ENCODE data around the gene ZSWIM6.

The ZSWIM6 gene

DNA sequence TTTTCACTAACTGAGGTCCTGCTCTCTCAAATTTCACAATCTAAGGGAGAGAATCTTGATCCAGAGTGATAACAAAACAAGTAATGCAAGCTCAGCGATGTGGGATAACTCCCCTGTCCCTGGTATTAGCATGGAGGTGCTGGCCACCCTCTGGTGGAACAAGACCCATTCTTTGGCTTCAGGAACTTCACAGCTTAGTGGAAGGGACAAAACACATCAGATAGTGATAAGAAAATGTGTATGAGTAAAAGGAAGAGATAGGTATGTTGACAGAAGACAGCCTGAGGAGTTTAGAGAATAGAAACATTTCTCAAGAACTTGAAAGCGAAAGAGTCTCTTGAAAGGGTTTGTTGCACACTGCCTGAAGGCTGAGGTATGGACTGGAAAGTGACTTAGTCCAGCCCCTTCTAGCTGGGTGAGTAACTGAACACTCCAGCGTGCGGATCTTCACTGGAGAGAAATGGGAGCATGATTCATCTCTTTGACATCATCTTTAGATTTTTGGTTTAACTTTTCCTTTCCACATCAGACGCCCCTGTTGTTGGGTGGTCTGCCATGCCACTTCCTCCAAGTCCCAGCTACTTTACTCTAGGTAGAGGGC is 25.4 kb upstream of the ZSWIM6 start:
- Histone ChIP-seq H3K36me3 (ENCODE audit: control insufficient read depth, insufficient read depth, low read length) (no peaks in the 10 kb centered on the region), H3K9me3 (ENCODE audit: control insufficient read depth, low read length) (no peaks in the 10 kb centered on the region), H3K4me3 (ENCODE audit: insufficient read depth, low read depth, low read length, poor library complexity, severe bottlenecking) (no peak overlapping the region), H3K4me1 (ENCODE audit: control insufficient read depth, insufficient read depth, low read length, poor library complexity, severe bottlenecking) (no peaks in the 10 kb centered on the region), H3K27me3 (replicated peaks; ENCODE audit: control insufficient read depth, insufficient read depth, low read length, poor library complexity, severe bottlenecking) (no peaks in the 10 kb centered on the region), H3K27ac (ENCODE audit: insufficient read depth, low read length, poor library complexity, severe bottlenecking) (no peak overlapping the region)
- DNase-seq = no peak

DNA sequence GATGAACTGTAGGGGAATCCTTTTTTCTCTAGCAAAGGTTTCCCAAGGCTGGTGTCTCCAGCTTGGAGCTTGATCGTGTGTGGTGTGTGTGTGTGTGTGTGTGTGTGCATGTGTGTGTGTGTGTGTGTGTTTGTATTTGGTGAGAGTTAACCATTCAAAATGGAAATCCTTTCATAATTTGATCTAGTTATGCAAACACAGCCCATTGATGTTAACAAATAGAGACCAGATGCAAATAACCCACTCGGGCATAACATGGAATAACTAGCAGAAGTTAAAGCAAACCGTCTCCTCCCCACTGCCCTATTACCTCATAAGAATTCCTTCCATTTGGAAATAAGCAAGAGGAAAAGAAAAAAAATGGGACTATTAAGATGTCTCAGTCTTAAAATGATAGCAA is 24.9 kb upstream of the ZSWIM6 start:
- Histone ChIP-seq H3K9me3 (ENCODE audit: control insufficient read depth, low read length) (no peaks in the 10 kb centered on the region), H3K4me3 (ENCODE audit: insufficient read depth, low read depth, low read length, poor library complexity, severe bottlenecking) (no peak overlapping the region), H3K4me1 (ENCODE audit: control insufficient read depth, insufficient read depth, low read length, poor library complexity, severe bottlenecking) (no peaks in the 10 kb centered on the region), H3K27ac (ENCODE audit: insufficient read depth, low read length, poor library complexity, severe bottlenecking) (no peak overlapping the region), H3K27me3 (replicated peaks; ENCODE audit: control insufficient read depth, insufficient read depth, low read length, poor library complexity, severe bottlenecking) (no peaks in the 10 kb centered on the region), H3K36me3 (ENCODE audit: control insufficient read depth, insufficient read depth, low read length) (no peaks in the 10 kb centered on the region)
- no peak for DNase-seq

DNA sequence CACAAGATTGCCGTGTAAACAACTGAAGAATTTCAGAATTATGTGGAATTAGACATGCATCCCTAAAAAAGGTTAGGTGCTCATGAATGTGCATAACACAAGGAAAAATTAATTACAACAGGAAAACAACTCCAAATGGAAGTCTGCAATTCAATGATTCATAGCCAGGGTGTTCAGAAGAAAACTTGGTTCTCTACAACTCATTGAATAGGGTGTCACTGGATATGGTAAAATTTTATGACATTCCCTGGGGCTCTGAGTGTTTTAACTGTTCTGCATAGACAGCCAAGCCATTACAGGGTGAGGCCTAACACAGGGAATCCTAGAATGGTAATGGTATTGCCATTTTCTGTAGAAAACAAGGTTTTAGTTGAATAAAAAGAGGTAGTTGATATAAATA is 24.4 kb upstream of the ZSWIM6 start:
- Histone ChIP-seq H3K9me3 (ENCODE audit: control insufficient read depth, low read length) (no peaks in the 10 kb centered on the region), H3K4me1 (ENCODE audit: control insufficient read depth, insufficient read depth, low read length, poor library complexity, severe bottlenecking) (no peaks in the 10 kb centered on the region), H3K27me3 (replicated peaks; ENCODE audit: control insufficient read depth, insufficient read depth, low read length, poor library complexity, severe bottlenecking) (no peaks in the 10 kb centered on the region), H3K27ac (ENCODE audit: insufficient read depth, low read length, poor library complexity, severe bottlenecking) (no peak overlapping the region), H3K36me3 (ENCODE audit: control insufficient read depth, insufficient read depth, low read length) (no peaks in the 10 kb centered on the region), H3K4me3 (ENCODE audit: insufficient read depth, low read depth, low read length, poor library complexity, severe bottlenecking) (no peak overlapping the region)
- DNase-seq = no peak

DNA sequence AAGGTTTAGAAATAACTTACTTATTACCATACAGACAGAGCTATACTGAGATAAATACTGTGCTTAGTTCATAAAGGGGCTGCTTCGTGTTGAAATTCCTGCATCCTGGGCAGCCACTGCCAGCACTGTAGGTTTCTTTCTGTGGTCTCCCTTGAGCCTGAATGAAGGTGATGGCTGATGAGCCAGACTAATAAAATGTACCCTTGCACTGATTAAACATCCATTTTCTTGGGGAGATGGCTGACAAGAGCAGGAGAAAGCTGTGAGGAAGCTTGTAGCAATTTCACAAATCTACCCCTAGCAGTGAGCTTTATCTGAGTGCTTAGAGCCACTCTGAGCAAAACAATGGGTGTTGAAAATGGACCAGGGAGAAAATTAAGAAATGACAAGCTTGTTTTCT is 23.3 kb upstream of the ZSWIM6 start:
- no peaks in the 10 kb centered on the region for H3K36me3 ChIP-seq (ENCODE audit: control insufficient read depth, insufficient read depth, low read length)
- DNase-seq = no peak
- no peaks in the 10 kb centered on the region for H3K27me3 ChIP-seq (replicated peaks; ENCODE audit: control insufficient read depth, insufficient read depth, low read length, poor library complexity, severe bottlenecking)
- no peak overlapping the region for H3K27ac ChIP-seq (ENCODE audit: insufficient read depth, low read length, poor library complexity, severe bottlenecking)
- H3K4me3 ChIP-seq (ENCODE audit: insufficient read depth, low read depth, low read length, poor library complexity, severe bottlenecking) = no peak overlapping the region
- H3K4me1 ChIP-seq (ENCODE audit: control insufficient read depth, insufficient read depth, low read length, poor library complexity, severe bottlenecking) = no peaks in the 10 kb centered on the region
- H3K9me3 ChIP-seq (ENCODE audit: control insufficient read depth, low read length) = no peaks in the 10 kb centered on the region

DNA sequence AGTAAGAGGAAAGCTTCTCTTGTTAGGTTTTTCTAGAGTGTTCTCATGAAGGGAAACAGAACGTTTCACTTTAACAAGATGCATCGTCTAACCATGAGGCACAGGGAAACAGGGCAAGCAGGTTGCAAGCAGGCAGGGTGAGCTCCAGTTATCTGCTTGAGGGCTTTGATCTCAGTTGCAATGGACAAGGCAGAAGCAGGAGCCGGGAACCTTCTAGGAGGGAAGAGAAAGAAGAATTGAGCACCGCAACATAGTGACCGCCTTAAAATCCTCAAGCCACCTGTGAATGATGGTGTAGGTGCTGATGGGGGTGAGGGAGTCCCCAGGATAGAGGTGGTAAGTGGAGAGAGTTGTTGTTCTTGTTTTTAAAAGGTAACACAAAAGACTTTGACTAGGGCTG is 22.9 kb upstream of the ZSWIM6 start:
- no peaks in the 10 kb centered on the region for H3K9me3 ChIP-seq (ENCODE audit: control insufficient read depth, low read length)
- H3K27ac ChIP-seq (ENCODE audit: insufficient read depth, low read length, poor library complexity, severe bottlenecking) = no peak overlapping the region
- H3K4me3 ChIP-seq (ENCODE audit: insufficient read depth, low read depth, low read length, poor library complexity, severe bottlenecking) = no peak overlapping the region
- no peak for DNase-seq
- no peaks in the 10 kb centered on the region for H3K36me3 ChIP-seq (ENCODE audit: control insufficient read depth, insufficient read depth, low read length)
- no peaks in the 10 kb centered on the region for H3K27me3 ChIP-seq (replicated peaks; ENCODE audit: control insufficient read depth, insufficient read depth, low read length, poor library complexity, severe bottlenecking)
- H3K4me1 ChIP-seq (ENCODE audit: control insufficient read depth, insufficient read depth, low read length, poor library complexity, severe bottlenecking) = no peaks in the 10 kb centered on the region

GRCh38 chr5:61311056-61311610 is 20.9 kb upstream of the ZSWIM6 start:
- Histone ChIP-seq H3K9me3 (ENCODE audit: control insufficient read depth, low read length) (no peaks in the 10 kb centered on the region), H3K4me1 (ENCODE audit: control insufficient read depth, insufficient read depth, low read length, poor library complexity, severe bottlenecking) (no peaks in the 10 kb centered on the region), H3K27me3 (replicated peaks; ENCODE audit: control insufficient read depth, insufficient read depth, low read length, poor library complexity, severe bottlenecking) (no peaks in the 10 kb centered on the region), H3K4me3 (ENCODE audit: insufficient read depth, low read depth, low read length, poor library complexity, severe bottlenecking) (no peak overlapping the region), H3K27ac (ENCODE audit: insufficient read depth, low read length, poor library complexity, severe bottlenecking) (no peak overlapping the region), H3K36me3 (ENCODE audit: control insufficient read depth, insufficient read depth, low read length) (no peaks in the 10 kb centered on the region)
- DNase-seq = no peak

GRCh38 chr5:61311836-61312808 is 19.9 kb upstream of the ZSWIM6 start:
- no peaks in the 10 kb centered on the region for H3K4me1 ChIP-seq (ENCODE audit: control insufficient read depth, insufficient read depth, low read length, poor library complexity, severe bottlenecking)
- no peaks in the 10 kb centered on the region for H3K36me3 ChIP-seq (ENCODE audit: control insufficient read depth, insufficient read depth, low read length)
- no peak overlapping the region for H3K27ac ChIP-seq (ENCODE audit: insufficient read depth, low read length, poor library complexity, severe bottlenecking)
- H3K4me3 ChIP-seq (ENCODE audit: insufficient read depth, low read depth, low read length, poor library complexity, severe bottlenecking) = no peak overlapping the region
- no peak for DNase-seq
- H3K27me3 ChIP-seq (replicated peaks; ENCODE audit: control insufficient read depth, insufficient read depth, low read length, poor library complexity, severe bottlenecking) = no peaks in the 10 kb centered on the region
- H3K9me3 ChIP-seq (ENCODE audit: control insufficient read depth, low read length) = no peaks in the 10 kb centered on the region

DNA sequence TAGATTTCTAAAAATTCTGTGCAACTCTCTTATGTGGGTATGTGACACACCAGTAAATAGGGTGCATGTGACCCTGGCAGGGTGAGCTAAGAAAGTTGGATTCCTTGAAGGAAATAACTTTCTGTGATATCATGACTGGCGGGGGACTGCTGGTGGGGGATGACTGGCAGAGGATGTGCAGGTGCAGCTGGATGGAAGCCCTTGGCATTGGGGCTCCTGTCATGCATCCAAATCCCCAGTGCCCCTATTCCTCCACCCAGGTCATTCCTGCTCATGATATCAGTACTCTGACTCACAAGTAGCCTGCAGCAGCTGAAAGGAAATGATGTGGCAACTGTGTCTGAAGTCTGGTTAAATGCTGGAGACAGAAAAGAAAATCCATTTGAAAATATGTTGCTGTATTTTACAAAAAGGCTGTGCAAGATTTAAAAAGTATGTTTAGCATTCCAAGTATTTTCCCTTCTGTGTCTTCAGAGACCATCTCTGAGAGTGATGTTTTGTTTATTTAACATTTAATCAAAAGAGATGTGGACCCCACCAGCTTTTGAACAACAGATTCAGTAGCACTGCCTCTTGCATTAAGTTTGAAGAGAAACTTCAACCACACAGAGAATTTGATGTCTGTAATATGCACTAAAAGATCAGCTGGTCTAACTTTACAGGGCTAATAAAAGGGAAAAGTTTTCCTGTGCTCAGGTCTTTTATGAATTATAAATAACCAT is 17.9 kb upstream of the ZSWIM6 start:
- H3K36me3 ChIP-seq (ENCODE audit: control insufficient read depth, insufficient read depth, low read length) = no peaks in the 10 kb centered on the region
- H3K4me3 ChIP-seq (ENCODE audit: insufficient read depth, low read depth, low read length, poor library complexity, severe bottlenecking) = no peak overlapping the region
- DNase-seq = no peak
- no peak overlapping the region for H3K27ac ChIP-seq (ENCODE audit: insufficient read depth, low read length, poor library complexity, severe bottlenecking)
- H3K27me3 ChIP-seq (replicated peaks; ENCODE audit: control insufficient read depth, insufficient read depth, low read length, poor library complexity, severe bottlenecking) = no peaks in the 10 kb centered on the region
- H3K4me1 ChIP-seq (ENCODE audit: control insufficient read depth, insufficient read depth, low read length, poor library complexity, severe bottlenecking) = no peaks in the 10 kb centered on the region
- no peaks in the 10 kb centered on the region for H3K9me3 ChIP-seq (ENCODE audit: control insufficient read depth, low read length)

- Histone ChIP-seq H3K27ac (ENCODE audit: insufficient read depth, low read length, poor library complexity, severe bottlenecking) (no peak overlapping the region), H3K4me3 (ENCODE audit: insufficient read depth, low read depth, low read length, poor library complexity, severe bottlenecking) (no peak overlapping the region), H3K36me3 (ENCODE audit: control insufficient read depth, insufficient read depth, low read length) (no peaks in the 10 kb centered on the region), H3K9me3 (ENCODE audit: control insufficient read depth, low read length) (no peaks in the 10 kb centered on the region), H3K4me1 (ENCODE audit: control insufficient read depth, insufficient read depth, low read length, poor library complexity, severe bottlenecking) (no peaks in the 10 kb centered on the region), H3K27me3 (replicated peaks; ENCODE audit: control insufficient read depth, insufficient read depth, low read length, poor library complexity, severe bottlenecking) (no peaks in the 10 kb centered on the region)
- DNase-seq = no peak
Measured at GRCh38 chr5:61318376-61318775, 13.7 kb upstream of the ZSWIM6 start.
